Stimulated activated memory B cell treated with anti-CD40 and anti-IgM and Interleukin-4, amounts not matched to agents 10 μg/mL and 1 μg/mL and 100 μg/mL, for 72 hours (primary cell): ENCODE measurements around the gene DGKG.

Source experiments
- ATAC-seq: fragments of 150-1000 bp; cut with Tn5 transposase; 2 replicates; pipeline ENCODE4 v1.10.0; 2021
- H3K27ac Mint-ChIP-seq: one replicate; pipeline ENCODE4 v1.8.0; 2022; ENCODE audit warnings: mild to moderate bottlenecking, mixed read lengths
- H3K27me3 Mint-ChIP-seq: one replicate; pipeline ENCODE4 v1.8.0; 2022; ENCODE audit warnings: mixed read lengths
- H3K36me3 Mint-ChIP-seq: one replicate; pipeline ENCODE4 v1.8.0; 2022; ENCODE audit warnings: mixed read lengths
- H3K4me1 Mint-ChIP-seq: one replicate; pipeline ENCODE4 v1.8.0; 2022; ENCODE audit warnings: mixed read lengths
- H3K4me3 Mint-ChIP-seq: one replicate; pipeline ENCODE4 v1.8.0; 2022; ENCODE audit warnings: mild to moderate bottlenecking, moderate library complexity, mixed read lengths
- H3K9me3 Mint-ChIP-seq: one replicate; pipeline ENCODE4 v1.8.0; 2022; ENCODE audit warnings: mixed read lengths

Gene DGKG

DNA sequence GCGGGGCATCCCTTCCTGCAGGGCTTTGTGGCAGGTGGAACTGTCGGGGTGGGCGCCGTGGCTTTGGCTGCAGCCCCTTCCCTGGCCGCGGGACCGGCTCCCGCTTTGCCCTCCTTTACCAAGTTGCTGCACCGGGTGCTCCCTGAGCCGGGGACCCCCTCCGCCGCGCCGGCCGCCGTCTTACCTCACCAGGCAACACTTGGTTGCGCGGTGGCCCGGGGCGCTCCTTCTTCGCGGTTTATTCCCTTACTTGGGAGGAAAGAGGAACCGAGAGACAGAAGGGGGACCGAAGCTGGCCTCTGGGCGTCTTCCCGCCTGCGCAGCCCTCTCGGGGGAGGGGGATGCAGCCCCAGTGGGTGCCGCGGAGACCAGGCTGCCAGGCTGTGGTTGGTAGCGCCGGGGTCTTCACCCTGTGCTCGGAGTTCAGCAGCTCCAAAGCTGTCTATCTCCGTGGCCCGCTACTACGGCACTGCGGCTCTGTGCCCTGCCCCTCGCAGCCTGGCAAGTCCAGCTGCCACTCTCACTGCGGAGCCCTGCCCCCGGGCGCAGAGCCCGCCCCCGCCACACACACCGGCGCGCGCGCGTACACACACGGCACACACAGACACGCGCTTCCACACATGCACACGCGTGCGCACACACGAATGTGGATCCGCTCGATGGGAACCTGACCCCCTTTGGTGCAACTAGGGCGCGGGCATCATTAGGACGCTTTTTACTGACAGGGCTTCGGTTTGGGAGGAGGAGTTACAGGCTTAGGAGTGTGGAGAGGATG, at the start of gene DGKG:
TSS of gene DGKG (minus strand) at position 473 of the 775 bp plus-strand sequence. CDS start 41,775 bp downstream, outside the sequence.
- ATAC-seq: peak; percentile 91
- H3K27me3 Mint-ChIP-seq: no peaks in the 10 kb centered on the region
- H3K4me3 Mint-ChIP-seq: peak within 1 kb of the TSS; percentile 83
- H3K36me3 Mint-ChIP-seq: no peaks in the 10 kb centered on the region
- H3K27ac Mint-ChIP-seq: peak within 1 kb of the TSS; percentile 70
- H3K4me1 Mint-ChIP-seq: peaks cover 30% of the 10 kb centered on the region
- H3K9me3 Mint-ChIP-seq: no peaks in the 10 kb centered on the region

- Mint-ChIP-seq H3K27me3 (no peaks in the 10 kb centered on the region), H3K4me3 (no peak overlapping the region), H3K4me1 (peaks cover 26% of the 10 kb centered on the region), H3K9me3 (no peaks in the 10 kb centered on the region), H3K27ac (no peak overlapping the region), H3K36me3 (no peaks in the 10 kb centered on the region)
- no peak for ATAC-seq
These were observed 49.1 kb upstream of the DGKG start for GRCh38 chr3:186411089-186411488.

DNA sequence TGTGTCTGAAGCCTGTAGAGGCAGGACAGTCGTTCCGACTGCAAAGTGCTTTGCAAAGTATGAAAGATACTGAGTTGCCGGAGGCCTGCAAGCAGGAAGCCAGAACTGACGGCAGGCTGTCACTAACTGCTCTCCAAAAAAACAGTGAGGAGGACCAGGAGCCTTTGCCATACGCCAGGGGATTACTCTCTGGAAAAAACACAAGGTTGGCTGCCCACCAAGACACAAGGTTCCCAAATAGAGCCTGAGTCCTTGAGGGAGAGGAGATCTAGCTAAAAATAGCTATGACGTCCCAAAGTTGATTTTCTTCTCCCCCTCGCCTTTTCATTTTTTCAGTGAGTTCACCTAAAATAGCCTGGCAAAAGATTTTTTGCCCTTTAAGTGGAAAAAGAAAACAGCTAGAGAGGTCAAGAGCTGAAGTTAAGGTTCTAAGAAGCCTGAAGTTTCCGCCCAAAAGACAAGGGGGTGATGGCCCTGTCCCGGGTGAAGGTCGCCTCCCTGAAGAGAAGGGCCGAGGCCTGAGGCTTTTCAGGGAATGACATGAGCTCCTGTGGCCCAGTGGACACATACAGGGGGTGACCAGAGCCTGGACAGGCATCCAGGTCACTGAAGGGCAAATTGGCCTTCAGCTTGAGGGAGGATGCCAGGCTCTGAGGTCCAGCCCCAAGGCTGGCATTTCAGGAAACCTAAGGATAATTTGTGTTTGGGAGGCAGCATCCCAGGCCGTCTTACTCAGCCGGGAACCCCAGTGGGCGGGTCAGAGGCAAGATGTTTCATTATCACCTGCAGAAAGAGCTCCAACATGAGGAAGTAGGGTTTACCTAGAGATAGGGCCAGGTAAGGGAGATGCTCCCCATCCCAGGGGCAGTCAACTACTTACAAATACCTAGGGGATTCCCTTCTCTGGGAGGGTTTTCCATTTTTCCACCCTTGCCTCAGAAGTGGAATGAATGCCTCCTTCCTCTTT, 44.9 kb upstream of the DGKG start:
- Mint-ChIP-seq H3K27ac (no peak overlapping the region), H3K36me3 (peaks cover 1% of the 10 kb centered on the region), H3K9me3 (peaks cover 7% of the 10 kb centered on the region), H3K4me1 (no peaks in the 10 kb centered on the region), H3K27me3 (no peaks in the 10 kb centered on the region), H3K4me3 (no peak overlapping the region)
- ATAC-seq: no peak

- Mint-ChIP-seq H3K27me3 (no peaks in the 10 kb centered on the region), H3K4me1 (no peaks in the 10 kb centered on the region), H3K9me3 (peaks cover 18% of the 10 kb centered on the region), H3K27ac (no peak overlapping the region), H3K4me3 (no peak overlapping the region), H3K36me3 (peaks cover 6% of the 10 kb centered on the region)
- no peak for ATAC-seq
These were observed 39.5 kb upstream of the DGKG start for GRCh38 chr3:186401556-186401955.

DNA sequence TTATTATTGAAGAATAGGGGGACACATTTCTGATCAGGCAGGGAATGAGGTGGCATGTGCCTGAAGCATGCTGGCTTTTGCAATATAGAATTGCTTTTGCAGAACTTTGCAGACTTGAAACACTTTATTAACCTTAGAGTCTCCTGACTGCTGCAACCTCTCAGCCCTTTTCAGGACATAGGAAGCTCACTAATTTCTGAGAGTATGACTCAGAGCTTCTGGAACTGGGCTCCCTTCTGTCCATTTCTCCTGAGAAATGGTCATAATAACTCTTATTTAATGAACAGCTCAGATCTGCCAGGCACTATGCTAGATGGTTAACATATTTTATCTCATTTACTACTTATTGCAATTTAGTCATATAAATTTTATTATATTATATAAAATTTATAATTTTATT, 38.6 kb upstream of the DGKG start:
- Mint-ChIP-seq H3K9me3 (peaks cover 18% of the 10 kb centered on the region), H3K27me3 (no peaks in the 10 kb centered on the region), H3K36me3 (peaks cover 6% of the 10 kb centered on the region), H3K4me3 (no peak overlapping the region), H3K4me1 (no peaks in the 10 kb centered on the region), H3K27ac (no peak overlapping the region)
- no peak for ATAC-seq

- peaks cover 6% of the 10 kb centered on the region for H3K36me3 Mint-ChIP-seq
- ATAC-seq: no peak
- no peaks in the 10 kb centered on the region for H3K4me1 Mint-ChIP-seq
- H3K27me3 Mint-ChIP-seq: no peaks in the 10 kb centered on the region
- no peak overlapping the region for H3K4me3 Mint-ChIP-seq
- H3K9me3 Mint-ChIP-seq: peaks cover 18% of the 10 kb centered on the region
- no peak overlapping the region for H3K27ac Mint-ChIP-seq
These were observed 38.0 kb upstream of the DGKG start for GRCh38 chr3:186400026-186400425.

GRCh38 chr3:186394566-186395217, 32.7 kb upstream of the DGKG start:
- no peak for ATAC-seq
- Mint-ChIP-seq H3K27ac (no peak overlapping the region), H3K9me3 (peaks cover 11% of the 10 kb centered on the region), H3K4me1 (no peaks in the 10 kb centered on the region), H3K27me3 (no peaks in the 10 kb centered on the region), H3K4me3 (no peak overlapping the region), H3K36me3 (no peaks in the 10 kb centered on the region)

GRCh38 chr3:186386883-186387560, 25.0 kb upstream of the DGKG start:
- H3K4me3 Mint-ChIP-seq: no peak overlapping the region
- H3K4me1 Mint-ChIP-seq: peaks cover 32% of the 10 kb centered on the region
- peaks cover 5% of the 10 kb centered on the region for H3K9me3 Mint-ChIP-seq
- H3K27ac Mint-ChIP-seq: no peak overlapping the region
- no peaks in the 10 kb centered on the region for H3K27me3 Mint-ChIP-seq
- no peaks in the 10 kb centered on the region for H3K36me3 Mint-ChIP-seq
- ATAC-seq: no peak

- peaks cover 5% of the 10 kb centered on the region for H3K9me3 Mint-ChIP-seq
- no peak overlapping the region for H3K4me3 Mint-ChIP-seq
- H3K36me3 Mint-ChIP-seq: no peaks in the 10 kb centered on the region
- no peak overlapping the region for H3K27ac Mint-ChIP-seq
- no peak for ATAC-seq
- H3K27me3 Mint-ChIP-seq: no peaks in the 10 kb centered on the region
- peaks cover 32% of the 10 kb centered on the region for H3K4me1 Mint-ChIP-seq
These were observed 24.0 kb upstream of the DGKG start for GRCh38 chr3:186385856-186386602.

DNA sequence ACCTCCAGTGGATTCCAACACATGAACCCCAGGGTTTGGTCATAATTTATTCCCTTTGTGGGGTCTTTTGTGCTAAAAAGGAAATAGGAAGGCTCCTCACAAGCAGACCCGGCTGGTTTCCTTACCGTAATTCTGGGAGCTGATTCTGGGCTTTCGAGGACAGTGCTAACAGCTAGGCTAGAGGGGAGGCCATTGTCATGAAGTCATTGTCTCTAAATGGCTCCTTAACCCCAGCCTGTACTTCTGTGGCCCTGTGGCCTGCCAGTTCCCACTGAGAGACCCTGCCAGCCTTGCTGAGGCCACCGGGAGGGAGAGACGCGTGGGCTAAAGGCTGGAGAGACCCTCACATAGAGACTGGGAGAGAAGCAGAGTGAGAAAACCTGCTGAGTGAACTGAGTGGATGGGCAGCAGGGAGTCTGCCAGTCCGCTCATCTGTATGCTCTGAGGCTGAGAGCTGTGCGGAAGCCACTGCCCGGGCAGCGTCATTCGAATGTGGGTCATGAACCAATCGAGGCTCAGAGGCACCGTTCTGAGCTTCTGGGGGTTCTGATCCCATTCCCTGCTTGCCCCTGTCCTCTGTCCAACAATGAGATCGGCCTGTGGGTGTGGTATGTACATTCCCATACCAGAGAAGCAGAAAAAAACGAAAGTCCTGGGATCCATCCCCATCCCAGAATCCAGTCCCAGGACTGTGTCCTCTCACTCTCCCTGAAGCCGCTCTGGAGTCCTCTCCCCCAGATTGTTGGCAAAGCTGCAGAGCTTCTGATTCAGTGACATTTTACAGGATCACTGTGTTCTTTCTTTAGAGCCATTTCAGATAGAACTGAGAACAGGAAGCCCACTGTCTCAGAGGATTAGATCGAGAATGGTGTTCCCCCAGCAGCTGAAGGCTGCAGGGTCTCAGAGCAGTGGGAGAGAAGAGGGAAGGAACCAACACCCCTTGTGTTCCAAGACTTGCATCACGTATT, 21.3 kb upstream of the DGKG start:
- peaks cover 32% of the 10 kb centered on the region for H3K4me1 Mint-ChIP-seq
- no peak for ATAC-seq
- H3K27me3 Mint-ChIP-seq: no peaks in the 10 kb centered on the region
- peaks cover 5% of the 10 kb centered on the region for H3K36me3 Mint-ChIP-seq
- H3K27ac Mint-ChIP-seq: no peak overlapping the region
- H3K9me3 Mint-ChIP-seq: peaks cover 9% of the 10 kb centered on the region
- H3K4me3 Mint-ChIP-seq: no peak overlapping the region

DNA sequence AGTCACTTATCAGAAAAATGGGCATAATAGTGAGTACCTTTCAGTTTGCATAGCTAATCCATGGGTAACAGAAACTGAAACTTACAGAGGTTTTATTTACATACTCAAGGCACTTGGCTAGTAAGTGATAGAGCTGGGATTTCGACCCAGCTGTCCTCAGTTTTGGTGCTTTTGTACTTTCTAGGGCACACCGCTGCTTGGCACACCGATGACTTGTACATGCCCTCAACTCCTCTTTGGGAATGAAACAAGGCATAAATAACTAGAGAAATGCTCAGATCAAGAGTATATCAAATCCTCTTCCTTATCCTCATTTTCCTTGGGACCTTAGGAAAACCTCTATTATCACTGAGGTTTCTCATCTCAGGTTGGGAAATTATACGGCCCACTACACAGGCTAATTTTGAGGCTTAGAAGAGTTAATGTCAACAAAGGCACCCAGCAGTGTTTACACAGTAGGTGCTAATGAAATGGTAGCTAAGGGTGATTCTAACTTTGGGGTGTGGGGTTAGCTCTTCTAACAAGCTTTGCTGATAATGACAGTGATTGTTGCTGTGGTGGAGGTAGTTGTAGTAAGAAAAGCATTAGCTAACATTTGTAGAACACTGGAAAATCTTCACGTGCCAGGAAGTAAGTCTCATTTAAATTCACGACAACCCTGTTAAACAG, 20.3 kb upstream of the DGKG start:
- no peak overlapping the region for H3K27ac Mint-ChIP-seq
- peaks cover 32% of the 10 kb centered on the region for H3K4me1 Mint-ChIP-seq
- no peaks in the 10 kb centered on the region for H3K27me3 Mint-ChIP-seq
- H3K9me3 Mint-ChIP-seq: peaks cover 10% of the 10 kb centered on the region
- no peak overlapping the region for H3K4me3 Mint-ChIP-seq
- no peak for ATAC-seq
- H3K36me3 Mint-ChIP-seq: peaks cover 8% of the 10 kb centered on the region

DNA sequence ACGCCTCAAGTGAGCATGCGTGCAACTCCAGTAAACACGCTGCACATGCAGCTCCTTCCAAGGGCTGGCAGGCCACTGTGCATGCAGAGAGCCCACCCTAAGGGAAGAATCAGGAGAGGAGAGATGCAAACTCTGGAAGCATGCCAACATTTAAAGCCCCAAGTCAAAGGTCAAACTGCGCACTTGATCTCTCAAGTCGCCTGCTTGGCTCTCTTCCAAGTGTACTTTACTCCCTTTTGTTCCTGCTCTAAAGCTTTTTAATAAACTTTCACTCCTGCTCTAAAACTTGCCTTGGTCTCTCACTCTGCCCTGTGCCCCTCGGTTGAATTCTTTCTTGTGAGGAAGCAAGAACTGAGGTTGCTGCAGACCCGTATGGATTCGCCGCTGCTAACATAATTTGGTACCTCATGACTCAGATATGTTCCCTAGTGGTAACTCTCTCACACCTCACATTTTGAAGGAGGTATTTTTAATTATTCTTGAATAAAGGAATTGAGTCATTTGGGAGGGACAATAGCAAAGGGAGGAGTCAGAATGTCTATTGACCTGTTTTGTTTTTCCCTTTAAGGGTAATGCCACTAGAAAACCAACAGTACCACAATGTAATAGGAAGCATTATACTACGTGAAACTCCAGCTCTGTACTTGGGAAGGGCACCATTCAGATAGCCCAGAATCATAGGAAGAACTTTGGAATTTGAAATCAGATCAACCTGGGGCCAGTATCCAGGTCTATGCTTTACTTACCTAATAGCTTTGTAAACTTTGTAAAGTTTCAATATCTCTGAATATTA, 19.6 kb upstream of the DGKG start:
- H3K27ac Mint-ChIP-seq: no peak overlapping the region
- peaks cover 10% of the 10 kb centered on the region for H3K9me3 Mint-ChIP-seq
- H3K36me3 Mint-ChIP-seq: peaks cover 8% of the 10 kb centered on the region
- H3K4me3 Mint-ChIP-seq: no peak overlapping the region
- no peaks in the 10 kb centered on the region for H3K27me3 Mint-ChIP-seq
- peaks cover 32% of the 10 kb centered on the region for H3K4me1 Mint-ChIP-seq
- no peak for ATAC-seq
